ENCODE results near the gene GALNT14.
A peak's percentile ranks its signal among the peaks of the same experiment; 100 is the strongest.

Gene GALNT14

DNA sequence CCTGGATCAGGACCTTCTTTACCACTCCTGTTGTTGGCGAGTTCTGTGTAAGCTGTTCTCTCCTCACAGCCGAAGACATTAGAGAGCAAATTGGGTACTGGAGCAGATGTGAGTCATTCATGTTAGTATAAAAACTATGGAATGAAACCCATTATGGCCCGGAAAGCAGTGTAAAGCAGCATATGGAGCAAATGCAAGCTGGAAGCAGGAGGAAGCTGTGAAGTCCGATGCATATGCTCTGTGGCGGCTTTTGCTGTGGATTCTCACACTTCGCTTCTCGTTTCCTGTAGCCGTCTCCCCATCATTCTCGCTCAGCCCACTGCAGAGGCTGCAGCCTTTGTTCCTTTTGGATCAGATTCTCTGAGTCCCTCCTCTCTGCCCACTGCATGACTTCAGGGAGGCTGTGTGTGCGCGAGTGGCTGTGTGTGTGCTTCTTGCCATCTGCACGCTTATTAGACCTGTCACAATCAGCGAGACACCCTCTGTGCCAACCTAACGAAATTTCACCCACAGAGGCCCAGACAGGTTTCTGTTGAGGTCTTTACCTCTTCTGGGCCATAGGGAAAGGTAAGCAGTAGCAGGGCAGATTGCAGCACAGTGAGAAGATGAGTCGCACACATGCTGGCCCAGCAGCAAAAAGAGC, 3.3 kb upstream of the GALNT14 start:
- H3K9me3 Mint-ChIP-seq, result no peaks in the 10 kb centered on the region
- no peak overlapping the region for H3K4me3 Mint-ChIP-seq
- no peak overlapping the region for H3K27ac Mint-ChIP-seq
- H3K36me3 Mint-ChIP-seq (ENCODE audit: low read depth), result no peaks in the 10 kb centered on the region
- no peak for DNase-seq
- H3K27me3 Mint-ChIP-seq, result peaks cover 45% of the 10 kb centered on the region
- peaks cover 9% of the 10 kb centered on the region for H3K4me1 Mint-ChIP-seq (ENCODE audit: low read depth)

DNA sequence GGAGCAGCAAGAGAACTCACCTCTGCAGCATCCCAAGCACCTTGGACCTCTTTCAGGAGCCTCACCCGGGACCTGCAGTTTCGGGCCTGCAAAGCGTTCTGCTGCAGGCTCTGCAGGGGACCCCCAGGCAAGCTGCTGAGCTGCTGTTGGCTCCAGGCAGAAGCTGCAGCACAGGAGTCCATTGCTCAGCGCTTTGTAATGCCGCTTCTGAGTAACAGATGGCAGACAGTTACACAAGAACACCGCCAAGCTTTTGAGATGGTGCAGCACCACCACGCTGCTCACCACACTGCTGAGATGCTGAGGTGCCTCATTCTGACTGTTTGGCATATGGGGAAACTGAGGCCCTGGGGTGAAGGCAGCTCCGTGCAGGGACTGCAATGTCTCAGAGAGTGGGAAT, 1.9 kb upstream of the GALNT14 start:
- no peak for DNase-seq
- peaks cover 58% of the 10 kb centered on the region for H3K27me3 Mint-ChIP-seq
- no peak overlapping the region for H3K4me3 Mint-ChIP-seq
- H3K36me3 Mint-ChIP-seq (ENCODE audit: low read depth), result no peaks in the 10 kb centered on the region
- no peaks in the 10 kb centered on the region for H3K9me3 Mint-ChIP-seq
- H3K4me1 Mint-ChIP-seq (ENCODE audit: low read depth), result peaks cover 10% of the 10 kb centered on the region
- no peak overlapping the region for H3K27ac Mint-ChIP-seq

DNA sequence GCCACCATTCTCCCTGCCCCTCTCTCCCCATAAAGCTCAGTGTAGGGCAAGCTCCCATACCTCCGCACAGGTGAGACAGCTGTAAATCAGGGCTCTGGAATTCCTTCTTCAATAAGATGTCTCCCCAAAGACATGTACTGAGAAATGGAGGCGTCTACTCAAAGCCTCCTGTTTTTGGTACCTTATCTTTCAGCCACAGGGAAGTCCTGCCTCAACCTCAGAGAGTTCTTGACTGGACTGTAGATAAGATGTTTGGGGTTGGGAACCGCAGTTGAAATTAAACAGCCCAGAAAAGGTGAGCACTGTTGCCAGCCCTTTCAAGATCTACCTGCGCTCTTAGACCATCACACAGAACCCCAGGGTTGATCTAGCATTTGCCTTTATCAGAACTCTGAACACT, 1.4 kb upstream of the GALNT14 start:
- Mint-ChIP-seq H3K9me3 (no peaks in the 10 kb centered on the region), H3K4me3 (no peak overlapping the region), H3K27ac (no peak overlapping the region), H3K27me3 (peaks cover 63% of the 10 kb centered on the region), H3K4me1 (ENCODE audit: low read depth) (peaks cover 10% of the 10 kb centered on the region), H3K36me3 (ENCODE audit: low read depth) (no peaks in the 10 kb centered on the region)
- DNase-seq, result no peak

DNA sequence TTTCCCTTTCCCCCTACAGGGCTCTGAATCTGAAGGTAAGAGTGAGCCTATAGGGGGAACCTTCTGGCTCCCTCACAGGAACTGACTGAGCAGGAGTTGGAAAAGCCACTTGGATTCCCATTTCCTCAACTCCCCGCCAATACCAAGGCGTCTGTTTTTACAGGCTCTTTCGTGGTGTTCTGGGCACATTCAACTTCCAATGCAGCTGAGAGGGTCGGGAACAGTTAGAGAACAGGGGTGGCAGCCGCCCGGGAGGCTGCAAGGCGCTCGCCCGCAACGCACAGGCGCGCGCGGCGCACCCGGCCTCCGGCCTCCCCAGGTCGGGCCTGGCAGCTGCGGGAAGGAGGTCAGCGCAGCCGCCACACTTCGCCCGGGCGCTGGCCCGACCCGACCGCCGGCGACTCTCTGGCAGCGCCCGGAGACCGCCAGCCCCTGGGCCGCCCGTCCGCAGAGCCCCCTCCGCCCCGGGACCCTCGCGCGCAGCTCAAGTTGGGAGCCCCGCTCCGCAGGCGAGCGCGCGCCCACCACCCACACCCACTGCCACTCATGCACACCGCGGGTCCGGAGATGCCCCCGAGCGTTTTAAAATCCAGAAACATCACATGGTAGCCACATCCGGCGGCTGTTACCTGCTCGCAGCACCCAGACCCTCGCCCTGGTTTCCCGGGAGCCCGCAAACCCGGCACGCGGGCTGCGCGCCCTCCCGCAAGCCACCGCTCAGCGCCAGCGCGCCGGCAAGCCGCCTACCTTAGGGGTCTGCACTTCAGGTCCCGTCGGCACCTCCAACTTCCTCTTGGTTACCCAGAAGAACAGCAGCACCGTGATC, 816 bp downstream of the GALNT14 start:
- H3K36me3 Mint-ChIP-seq (ENCODE audit: low read depth), result no peaks in the 10 kb centered on the region
- no peak overlapping the region for H3K27ac Mint-ChIP-seq
- peaks cover 77% of the 10 kb centered on the region for H3K27me3 Mint-ChIP-seq
- peaks cover 10% of the 10 kb centered on the region for H3K4me1 Mint-ChIP-seq (ENCODE audit: low read depth)
- no peaks in the 10 kb centered on the region for H3K9me3 Mint-ChIP-seq
- DNase-seq, result peak; percentile 36
- H3K4me3 Mint-ChIP-seq, result peak overlapping the region; percentile 73

DNA sequence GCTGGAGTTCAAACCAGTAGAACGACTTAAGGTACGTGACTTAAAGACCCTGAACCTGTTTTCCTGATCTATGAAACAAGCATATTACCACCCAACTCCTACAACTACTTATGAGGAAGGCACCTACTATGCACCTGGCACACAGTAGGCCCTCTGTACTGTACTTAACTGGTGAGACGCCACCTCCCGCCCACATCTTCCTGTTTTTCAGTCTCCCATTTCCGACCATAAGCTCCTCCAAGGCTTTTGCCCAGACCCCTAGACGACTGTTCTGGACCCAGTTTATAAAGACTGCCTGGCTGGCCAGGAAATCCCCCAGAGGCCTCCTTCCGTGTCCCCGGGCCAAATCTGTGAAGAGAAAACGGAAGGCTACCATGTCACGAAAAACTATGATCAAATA, 1.5 kb downstream of the GALNT14 start:
- no peaks in the 10 kb centered on the region for H3K9me3 Mint-ChIP-seq
- peaks cover 74% of the 10 kb centered on the region for H3K27me3 Mint-ChIP-seq
- DNase-seq, result no peak

DNA sequence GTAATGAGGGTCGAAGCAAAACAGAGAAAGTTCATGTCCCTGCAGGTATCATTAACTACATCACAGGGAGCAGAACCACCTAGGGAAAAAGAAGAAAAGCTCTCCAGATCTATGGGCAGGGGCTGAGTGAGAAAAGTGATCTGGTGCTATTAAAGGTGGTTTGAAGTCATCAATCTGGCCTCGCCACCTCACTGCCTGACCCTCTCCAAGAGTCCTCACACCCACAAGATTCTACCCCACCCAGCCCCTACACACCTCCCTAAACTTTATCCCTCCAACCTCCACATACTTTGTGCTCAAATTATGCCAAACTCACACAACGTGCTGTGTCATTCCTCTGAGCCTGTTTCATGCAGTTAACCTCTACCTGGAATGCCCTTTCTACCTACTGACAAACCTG, 2.2 kb downstream of the GALNT14 start:
- Mint-ChIP-seq H3K9me3 (no peaks in the 10 kb centered on the region), H3K4me1 (ENCODE audit: low read depth) (peaks cover 10% of the 10 kb centered on the region), H3K36me3 (ENCODE audit: low read depth) (no peaks in the 10 kb centered on the region), H3K27me3 (peaks cover 69% of the 10 kb centered on the region), H3K4me3 (no peak overlapping the region), H3K27ac (no peak overlapping the region)
- no peak for DNase-seq

More for the DNA sequence above, 1.5 kb downstream of the GALNT14 start:
- Mint-ChIP-seq H3K36me3 (ENCODE audit: low read depth) (no peaks in the 10 kb centered on the region), H3K27ac (no peak overlapping the region), H3K4me3 (peak overlapping the region; percentile 66), H3K4me1 (ENCODE audit: low read depth) (peaks cover 10% of the 10 kb centered on the region)

DNA sequence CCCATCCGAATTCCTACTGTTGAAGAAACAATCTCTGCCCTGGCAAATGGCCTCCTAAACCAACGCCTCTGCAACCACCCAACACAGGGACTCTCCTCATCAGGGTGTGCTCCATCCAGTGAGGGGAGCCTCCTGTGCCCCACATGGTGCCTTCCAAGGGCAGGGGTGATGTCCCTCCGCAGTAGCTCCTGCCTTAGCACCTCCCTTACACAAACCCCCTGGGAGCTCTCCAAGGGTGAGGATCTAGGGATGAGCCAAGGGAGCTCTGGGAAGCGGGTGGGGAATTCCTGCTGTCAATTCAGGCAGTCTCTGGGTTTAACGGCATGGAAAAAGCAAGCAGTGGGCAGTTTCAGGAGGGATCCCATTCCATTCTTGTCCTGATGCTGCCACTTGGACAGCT, 3.8 kb downstream of the GALNT14 start:
- Mint-ChIP-seq H3K9me3 (no peaks in the 10 kb centered on the region), H3K27ac (no peak overlapping the region), H3K4me3 (no peak overlapping the region), H3K36me3 (ENCODE audit: low read depth) (no peaks in the 10 kb centered on the region), H3K4me1 (ENCODE audit: low read depth) (peaks cover 10% of the 10 kb centered on the region), H3K27me3 (peaks cover 62% of the 10 kb centered on the region)
- no peak for DNase-seq

DNA sequence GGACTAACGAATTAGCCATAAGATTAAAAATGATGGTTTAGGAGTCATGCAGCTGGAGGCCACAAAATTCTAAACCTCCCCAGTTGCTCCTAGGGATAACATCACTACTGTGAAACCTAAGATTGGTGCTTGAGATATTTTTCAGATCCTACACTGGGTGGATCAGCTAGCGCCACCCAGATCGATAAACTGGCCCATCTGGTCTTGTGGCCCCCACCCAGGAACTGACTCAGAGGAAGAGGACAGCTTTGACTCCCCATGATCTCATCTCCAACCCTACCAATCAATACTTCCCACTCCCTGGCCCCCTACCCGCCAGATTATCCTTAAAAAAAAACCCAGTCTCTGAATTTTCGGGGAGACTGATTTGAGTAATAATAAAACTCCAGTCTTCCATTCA, 5.5 kb downstream of the GALNT14 start:
- H3K27me3 Mint-ChIP-seq, result peaks cover 53% of the 10 kb centered on the region
- H3K27ac Mint-ChIP-seq, result no peak overlapping the region
- H3K4me3 Mint-ChIP-seq, result no peak overlapping the region
- H3K4me1 Mint-ChIP-seq (ENCODE audit: low read depth), result peaks cover 8% of the 10 kb centered on the region
- DNase-seq, result no peak
- H3K9me3 Mint-ChIP-seq, result no peaks in the 10 kb centered on the region
- H3K36me3 Mint-ChIP-seq (ENCODE audit: low read depth), result no peaks in the 10 kb centered on the region

DNA sequence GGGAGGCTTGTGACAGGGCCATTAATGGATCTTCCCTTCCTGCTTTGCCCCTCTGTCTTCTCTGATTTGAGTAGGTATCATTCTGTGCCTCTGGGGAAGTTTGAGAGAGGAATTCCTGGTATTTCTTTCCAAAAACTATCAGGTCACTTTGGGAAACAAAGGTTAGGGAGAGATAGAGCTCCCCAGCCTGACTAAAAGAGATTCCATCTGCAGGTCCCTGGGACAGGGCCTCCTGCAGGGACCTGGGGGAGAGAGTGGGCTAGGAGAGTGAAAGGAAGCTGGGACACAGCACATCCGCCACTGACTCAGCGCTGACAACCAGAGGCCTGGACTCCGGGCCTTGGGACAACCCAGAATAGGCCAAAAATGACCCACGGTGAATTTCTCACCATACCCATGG, 6.4 kb downstream of the GALNT14 start:
- Mint-ChIP-seq H3K27me3 (peaks cover 51% of the 10 kb centered on the region), H3K9me3 (no peaks in the 10 kb centered on the region), H3K36me3 (ENCODE audit: low read depth) (no peaks in the 10 kb centered on the region), H3K4me3 (no peak overlapping the region), H3K4me1 (ENCODE audit: low read depth) (peaks cover 3% of the 10 kb centered on the region), H3K27ac (no peak overlapping the region)
- no peak for DNase-seq

DNA sequence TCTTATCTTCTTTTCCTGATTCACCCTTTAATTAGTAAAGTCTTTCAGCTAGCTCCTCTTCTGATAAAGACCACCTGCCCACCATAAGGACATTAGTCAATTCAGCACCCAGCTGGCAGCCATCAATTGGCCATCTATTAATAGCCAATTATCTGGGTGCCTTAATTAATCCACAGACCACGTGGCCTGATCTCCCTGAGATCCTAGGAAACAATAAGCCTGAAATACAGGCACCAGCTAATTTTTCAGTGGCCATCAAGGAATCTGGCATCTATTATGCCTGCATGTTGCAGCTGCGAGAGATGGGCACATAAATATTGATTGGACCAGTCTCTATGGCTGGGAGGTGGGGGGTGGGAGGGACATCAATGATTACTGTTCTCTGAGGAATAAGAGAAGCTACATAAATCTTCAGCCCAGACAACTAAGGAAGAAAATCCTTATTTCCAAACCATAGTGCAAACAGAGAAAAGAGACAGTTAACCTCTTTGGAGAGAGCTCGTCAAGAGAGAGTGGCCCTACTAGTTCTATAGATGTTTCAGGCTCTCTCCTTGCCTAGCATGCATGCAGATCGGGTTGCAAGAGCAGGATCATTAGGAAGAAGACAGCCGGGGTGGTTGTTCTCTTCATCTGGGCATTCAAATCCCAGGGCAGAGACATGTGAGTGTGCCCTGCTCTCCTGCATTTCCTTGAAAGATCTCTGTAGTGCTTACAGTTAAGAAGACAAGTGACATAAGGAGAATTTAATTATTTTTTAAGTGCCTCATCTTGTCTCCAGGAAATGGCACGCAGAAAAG, 8.7 kb downstream of the GALNT14 start:
- Mint-ChIP-seq H3K27me3 (peaks cover 36% of the 10 kb centered on the region), H3K4me1 (ENCODE audit: low read depth) (no peaks in the 10 kb centered on the region), H3K4me3 (no peak overlapping the region), H3K9me3 (no peaks in the 10 kb centered on the region), H3K36me3 (ENCODE audit: low read depth) (no peaks in the 10 kb centered on the region), H3K27ac (no peak overlapping the region)
- no peak for DNase-seq

DNA sequence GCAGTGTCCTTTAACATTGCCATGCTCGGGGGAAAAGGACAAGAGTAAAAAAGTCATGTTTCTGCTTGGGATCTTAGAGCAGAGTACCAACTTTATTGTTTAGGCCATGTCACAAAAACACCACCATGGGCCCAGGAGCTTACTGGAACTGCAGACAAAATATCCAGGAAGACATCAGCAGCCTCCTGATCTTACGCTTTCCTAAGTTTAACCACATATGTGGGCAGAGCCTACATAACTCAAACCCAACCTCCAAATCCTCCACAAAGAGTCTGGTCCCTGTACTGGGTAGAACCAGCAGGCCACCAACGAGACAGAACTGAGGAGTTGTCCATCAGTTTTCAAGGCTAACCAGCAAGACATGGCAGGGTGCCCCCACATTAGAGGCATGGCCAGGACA, 10.3 kb downstream of the GALNT14 start:
- no peak overlapping the region for H3K27ac Mint-ChIP-seq
- no peak for DNase-seq
- peaks cover 28% of the 10 kb centered on the region for H3K27me3 Mint-ChIP-seq
- no peaks in the 10 kb centered on the region for H3K36me3 Mint-ChIP-seq (ENCODE audit: low read depth)
- no peak overlapping the region for H3K4me3 Mint-ChIP-seq
- no peaks in the 10 kb centered on the region for H3K9me3 Mint-ChIP-seq
- no peaks in the 10 kb centered on the region for H3K4me1 Mint-ChIP-seq (ENCODE audit: low read depth)

DNA sequence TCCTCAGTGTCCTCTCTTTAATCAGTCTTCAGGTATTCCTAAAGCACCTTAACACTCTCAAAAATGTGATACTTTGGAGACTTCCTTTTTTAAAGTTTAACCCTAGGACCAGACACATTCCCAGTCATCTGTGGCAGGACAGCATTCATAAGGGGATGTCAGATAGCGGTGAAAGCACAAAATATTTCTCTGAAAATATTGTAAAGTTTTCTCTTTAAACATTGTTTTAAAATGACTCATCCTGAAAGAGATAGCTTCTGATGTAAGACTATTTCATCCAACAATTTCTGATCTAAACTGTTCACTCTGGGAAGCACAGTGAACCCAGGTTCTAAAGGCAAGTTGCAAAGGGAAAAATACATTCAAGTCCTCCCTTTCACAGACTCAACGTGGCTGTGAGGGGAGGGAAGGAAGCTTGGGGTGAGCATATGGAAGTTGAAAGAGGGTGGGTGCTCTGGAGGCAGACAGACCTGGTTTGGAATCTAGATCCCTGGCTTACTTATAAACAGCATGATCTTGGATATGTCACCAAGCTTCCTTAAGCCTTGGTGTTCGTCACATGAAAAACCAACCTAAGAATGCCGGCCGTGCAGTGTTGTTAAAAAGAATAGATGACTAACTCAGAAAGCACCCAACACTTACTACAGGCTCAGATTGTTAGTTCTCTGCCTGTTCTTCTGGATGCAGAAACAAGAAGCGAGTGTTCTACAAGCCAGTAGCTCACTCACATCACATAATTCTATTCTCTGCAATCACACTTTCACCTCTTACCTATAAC, 12.1 kb downstream of the GALNT14 start:
- Mint-ChIP-seq H3K4me1 (ENCODE audit: low read depth) (no peaks in the 10 kb centered on the region), H3K36me3 (ENCODE audit: low read depth) (no peaks in the 10 kb centered on the region), H3K4me3 (no peak overlapping the region), H3K27me3 (peaks cover 29% of the 10 kb centered on the region), H3K27ac (no peak overlapping the region), H3K9me3 (no peaks in the 10 kb centered on the region)
- no peak for DNase-seq

DNA sequence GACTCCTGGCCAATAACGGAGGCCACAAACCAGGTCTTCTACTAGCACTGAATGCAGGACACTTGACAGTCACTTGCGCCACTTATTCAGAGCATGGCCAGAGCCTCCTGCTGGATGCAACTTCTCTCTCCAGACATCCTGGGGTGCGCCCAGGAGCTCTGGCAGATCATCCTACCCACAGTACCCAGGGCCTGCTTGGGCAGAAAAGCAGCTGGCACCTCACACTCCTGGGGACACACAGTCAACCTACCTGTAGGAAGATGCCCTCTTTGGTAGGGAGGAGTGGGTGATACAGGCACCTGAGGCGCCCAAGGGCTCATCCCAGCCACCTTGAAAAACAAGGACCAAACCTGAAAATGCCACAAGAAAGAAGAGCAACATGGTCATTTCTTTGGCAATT, 13.3 kb downstream of the GALNT14 start:
- H3K9me3 Mint-ChIP-seq, result no peaks in the 10 kb centered on the region
- H3K4me1 Mint-ChIP-seq (ENCODE audit: low read depth), result no peaks in the 10 kb centered on the region
- H3K4me3 Mint-ChIP-seq, result no peak overlapping the region
- peaks cover 28% of the 10 kb centered on the region for H3K27me3 Mint-ChIP-seq
- no peak overlapping the region for H3K27ac Mint-ChIP-seq
- no peaks in the 10 kb centered on the region for H3K36me3 Mint-ChIP-seq (ENCODE audit: low read depth)
- DNase-seq, result no peak

DNA sequence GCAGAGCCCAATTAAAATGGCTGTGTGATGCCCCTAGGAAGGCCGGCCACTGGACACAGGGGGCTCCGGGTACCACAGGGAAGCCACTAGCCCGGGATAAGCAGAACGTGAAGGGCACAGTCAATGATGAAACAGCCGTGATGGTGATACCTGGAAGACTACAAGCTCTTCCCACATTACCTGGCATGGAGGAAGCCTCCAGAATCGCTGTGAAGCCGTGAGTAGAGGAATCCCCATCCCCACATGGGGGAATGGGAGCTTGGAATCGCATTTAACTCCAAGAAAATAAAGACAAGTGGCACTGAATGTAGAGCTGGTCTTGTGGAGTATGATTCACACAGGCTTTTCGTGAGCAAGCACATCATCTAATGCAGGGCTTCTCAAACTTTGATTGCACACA, 16.1 kb downstream of the GALNT14 start:
- Mint-ChIP-seq H3K4me1 (ENCODE audit: low read depth) (no peaks in the 10 kb centered on the region), H3K9me3 (no peaks in the 10 kb centered on the region), H3K36me3 (ENCODE audit: low read depth) (no peaks in the 10 kb centered on the region), H3K27me3 (peaks cover 20% of the 10 kb centered on the region), H3K4me3 (no peak overlapping the region), H3K27ac (no peak overlapping the region)
- no peak for DNase-seq
